HepG2 (cell line): Measurements from ENCODE around the gene SYT1. TPM values are rescaled to one million over a fixed set of nuclear protein-coding genes. Genes with fewer than 3 reads are reported as not detected.

Experiments used
- ATAC-seq: fragments of 200-7000 bp; cut with Tn5 transposase; 3 replicates; pipeline ENCODE4 v1.9.1; 2020; ENCODE audit warnings: mild to moderate bottlenecking, moderate library complexity
- BruUV-seq: library from RNA; stranded (reverse); fragments of 400-500 nt; replicated peaks from 2 replicates; lab custom pipeline; 2021; lab: Mats Ljungman, UMichigan
- CTCF ChIA-PET: fragments of 300-600 bp; formaldehyde crosslinking; extraction: SDS; loops from one replicate; lab custom pipeline; 2021; ENCODE audit warnings: low total read pairs, inconsistent platforms, low intra/inter-chr PET ratio; lab: Yijun Ruan, JAX
- POLR2A ChIA-PET: fragments of 350-600 bp; sonication (Branson Sonifier 250); formaldehyde crosslinking; loops from one replicate; lab custom pipeline; 2020; ENCODE audit warnings: antibody characterized with exemption, inconsistent platforms; lab: Yijun Ruan, JAX
- DNase-seq: peaks from one replicate; pipeline ENCODE4 v3.0.0-alpha.2; 2015; ENCODE audit warnings: low spot score
- FAIRE-seq: peaks from 3 replicates; lab custom pipeline; 2011; peaks lifted over from hg19 to GRCh38; lab: Jason Lieb, UNC
- H2AFZ ChIP-seq: one replicate; pipeline ENCODE4 v1.6.1; 2011; ENCODE audit warnings: low read length, inconsistent platforms
- H3K27ac ChIP-seq: fragments of 300-600 bp; 3 replicates; pipeline ENCODE4 v1.8.0; 2011; ENCODE audit warnings: mixed run types, mild to moderate bottlenecking, mixed read lengths, low read length, inconsistent platforms; ENCODE audit not compliant: insufficient read depth; ENCODE audit errors: extremely low read length
- H3K27me3 ChIP-seq, 2 experiments: fragments of 200-600 bp in 1 of 2; 2 replicates in 1 of 2; 3 replicates in 1 of 2; pipeline versions ENCODE4 v1.6.0 to v1.8.0; 2011; ENCODE audit warnings: low read length in 2 of 2, mild to moderate bottlenecking in 2 of 2, moderate library complexity in 2 of 2, inconsistent platforms in 1 of 2; ENCODE audit not compliant: insufficient read depth in 2 of 2, control insufficient read depth in 1 of 2
- H3K36me3 ChIP-seq, 2 experiments: fragments of 200-600 bp in 1 of 2; replicated peaks in 1 of 2; 2 replicates in 1 of 2; 3 replicates in 1 of 2; pipeline versions ENCODE4 v1.5.1 to v1.8.0; 2011; ENCODE audit warnings: low read length in 2 of 2, inconsistent platforms in 1 of 2; ENCODE audit not compliant: insufficient read depth in 2 of 2, control insufficient read depth in 1 of 2
- H3K4me1 ChIP-seq: 2 replicates; pipeline ENCODE4 v1.5.1; 2012; ENCODE audit warnings: low read length, inconsistent platforms; ENCODE audit not compliant: insufficient read depth
- H3K4me2 ChIP-seq: 2 replicates; pipeline ENCODE4 v1.6.0; 2011; ENCODE audit warnings: low read depth, low read length, inconsistent platforms
- H3K4me3 ChIP-seq, 3 experiments: fragments of 200-600 bp in 1 of 3; sonication (generic), shearing (Covaris generic) in 1 of 3; replicated peaks in 1 of 3; 2 replicates each; pipeline ENCODE4 v1.5.1; 2011 to 2016; ENCODE audit warnings: low read length in 3 of 3, inconsistent platforms in 2 of 3, low read depth in 2 of 3, mild to moderate bottlenecking in 2 of 3, control low read depth in 1 of 3, mixed read lengths in 1 of 3; ENCODE audit not compliant: insufficient read depth in 1 of 3
- H3K79me2 ChIP-seq: one replicate; pipeline ENCODE4 v1.6.1; 2011; ENCODE audit warnings: low read length, inconsistent platforms; ENCODE audit not compliant: insufficient read depth
- H3K9ac ChIP-seq: 2 replicates; pipeline ENCODE4 v1.6.0; 2011; ENCODE audit warnings: mild to moderate bottlenecking, low read depth, low read length, inconsistent platforms; ENCODE audit not compliant: insufficient read depth
- H3K9me3 ChIP-seq: 2 replicates; pipeline ENCODE4 v1.5.1; 2012; ENCODE audit warnings: mild to moderate bottlenecking, low read length
- H4K20me1 ChIP-seq: 2 replicates; pipeline ENCODE4 v1.6.0; 2011; ENCODE audit warnings: inconsistent platforms, mild to moderate bottlenecking, low read length, moderate library complexity; ENCODE audit not compliant: insufficient read depth
- BCL6 ChIP-seq: IDR thresholded peaks from 2 replicates; pipeline ENCODE4 v1.6.1; 2016; ENCODE audit warnings: missing genetic modification reagents, missing compliant biosample characterization
- POGZ ChIP-seq: sonication (generic); formaldehyde crosslinking; IDR thresholded peaks from 2 replicates; pipeline ENCODE4 v1.4.0; 2020; ENCODE audit warnings: mild to moderate bottlenecking, missing genetic modification reagents
- SMC3 ChIP-seq: IDR thresholded peaks from 2 replicates; pipeline ENCODE4 v1.6.1; 2011; ENCODE audit warnings: low read length, improper control_type of control experiment
- ZNF343 ChIP-seq: sonication (generic); formaldehyde crosslinking; IDR thresholded peaks from 2 replicates; pipeline ENCODE4 v1.4.0; 2020; ENCODE audit warnings: mild to moderate bottlenecking, missing genetic modification reagents
- WGBS: methylation state at CpG from one replicate; pipeline ENCODE4 v1.1.6; 2017; ENCODE audit warnings: low lambda C conversion rate; 5-methylcytosine and 5-hydroxymethylcytosine counted together
- in situ Hi-C: cut with HindIII; loops from 2 replicates; pipeline ENCODE4 v1.10.0; 2017; ENCODE audit warnings: low pct_unique_long_range_greater_than_20kb; ENCODE audit not compliant: extremely low pct_ligation_motif_present
- intact Hi-C: fragments of 100-400 bp; cut with micrococcal nuclease; formaldehyde crosslinking; loops from one replicate; pipeline ENCODE4 v1.10.0; 2022; ENCODE audit not compliant: unreplicated experiment
- polyA plus RNA-seq, 8 experiments: library from polyadenylated mRNA; depleted of rRNA in 3 of 8; stranded (reverse) in 7 of 8; unstranded in 1 of 8; fragments of >200 nt; fragmentation: Illumina TruSeq in 4 of 8; extraction: Trizol in 4 of 8; gene quantifications; 2 replicates each; pipeline versions ENCODE4 v1.2.1 to v1.2.3, GENCODE V29; 2011 to 2016; ENCODE audit warnings: low read depth in 4 of 8, missing spikeins in 1 of 8, mixed read lengths in 1 of 8; ENCODE audit not compliant: insufficient read depth in 1 of 8
- total RNA-seq, 5 experiments: library from RNA; depleted of rRNA; stranded (reverse); fragments of >200 nt; fragmentation: Illumina TruSeq; extraction: Trizol; gene quantifications; 2 replicates each; pipeline ENCODE4 v1.2.3, GENCODE V29; 2016; ENCODE audit warnings: low read depth in 1 of 5
- TF ChIP-seq, protein P1 (sequence below): sonication (generic); formaldehyde crosslinking; conservative IDR thresholded peaks from 2 replicates; pipeline ENCODE4 v1.8.1; 2023; ENCODE audit warnings: missing genetic modification reagents

Gene SYT1
- total and polyA plus RNA-seq, 2 of the 13 experiments (the other 11 are each of a cell fraction or from before 2014, with no cell fraction given) = not detected

DNA sequence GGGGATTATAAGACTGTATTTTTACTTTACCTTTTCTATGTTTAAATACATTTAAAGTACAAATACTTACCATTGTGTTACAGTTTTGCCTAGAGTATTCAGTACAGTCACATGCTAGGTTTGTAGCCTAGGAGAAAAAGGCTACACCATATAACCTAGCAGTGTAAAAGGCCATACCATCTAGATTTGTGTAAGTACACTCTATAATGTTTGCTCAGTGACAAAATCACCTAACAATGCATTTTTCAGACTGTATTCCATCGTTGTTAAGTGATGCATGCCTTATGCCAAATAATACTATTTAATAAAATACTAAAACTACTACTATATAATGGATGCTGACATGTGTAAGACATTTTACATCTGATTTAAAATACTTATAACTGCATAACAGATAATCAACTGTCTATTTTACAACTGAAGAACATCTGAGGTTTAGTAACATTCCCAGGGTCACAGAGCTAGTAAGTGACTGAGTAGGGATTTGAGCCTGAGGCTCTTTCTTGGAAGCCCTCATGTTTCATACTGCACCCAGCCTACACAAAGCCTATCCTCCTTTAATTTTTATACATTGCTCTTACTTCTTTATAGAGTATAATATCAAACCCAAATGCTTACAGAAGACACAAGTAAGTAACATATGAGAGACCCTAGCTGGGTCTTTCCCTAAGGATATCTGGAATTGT lies 296.8 kb downstream of the SYT1 start (continued):
- TF ChIP-seq POGZ = no peak
- no peak for TF ChIP-seq BCL6 (CRISPR knock-in tag)

DNA sequence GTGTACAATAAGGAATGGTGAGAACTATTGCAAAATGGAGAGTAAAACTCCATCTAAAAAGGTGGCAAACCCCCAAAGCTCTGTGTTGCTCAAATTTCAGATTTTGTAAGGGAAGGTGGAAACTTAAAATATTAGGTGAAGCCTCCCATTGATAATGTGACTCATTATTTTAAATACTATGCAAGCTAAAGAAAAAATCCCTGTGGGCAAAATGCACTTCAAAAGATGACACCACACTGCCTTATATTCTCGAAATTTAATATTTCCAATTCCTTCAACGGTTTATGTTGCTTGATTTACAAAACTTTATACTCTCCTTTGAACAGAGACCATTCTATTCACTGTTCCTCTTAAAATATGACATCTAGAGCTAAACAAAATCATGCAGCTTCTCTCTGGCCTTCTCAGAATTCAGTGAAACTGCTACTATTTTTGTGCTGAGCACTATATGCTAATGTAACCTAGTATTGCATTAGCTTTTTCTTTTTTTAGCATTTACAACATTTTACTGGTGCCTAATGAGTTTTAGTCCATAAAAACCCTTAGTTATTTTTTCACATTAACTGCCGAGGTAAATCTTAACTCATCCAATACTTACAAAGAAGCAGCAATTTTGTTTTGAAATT lies 297.7 kb downstream of the SYT1 start:
- no peaks in the 10 kb centered on the region for H3K9me3 ChIP-seq
- no peaks in the 10 kb centered on the region for H4K20me1 ChIP-seq
- no peaks in the 10 kb centered on the region for H3K36me3 ChIP-seq
- intact Hi-C loops = no loop called here
- in situ Hi-C loops = no loop called here
- H3K4me2 ChIP-seq = no peak overlapping the region
- H3K9ac ChIP-seq = no peak overlapping the region
- H3K79me2 ChIP-seq = no peaks in the 10 kb centered on the region
- ChIA-PET CTCF (no interaction called here), POLR2A (no interaction called here)
- 12% methylated on average over 3 of the region's 3 CpGs for WGBS
- no peak overlapping the region for H2AFZ ChIP-seq
- no peaks in the 10 kb centered on the region for H3K27me3 ChIP-seq
- H3K4me1 ChIP-seq = 0 out of 2 replicates have a peak, but pooled peaks cover 4% of the 10 kb centered on the region
- H3K27ac ChIP-seq = no peak overlapping the region
- FAIRE-seq = no peak
- no peak for ATAC-seq
- no peak overlapping the region for H3K4me3 ChIP-seq
- TF ChIP-seq, protein P1, sequence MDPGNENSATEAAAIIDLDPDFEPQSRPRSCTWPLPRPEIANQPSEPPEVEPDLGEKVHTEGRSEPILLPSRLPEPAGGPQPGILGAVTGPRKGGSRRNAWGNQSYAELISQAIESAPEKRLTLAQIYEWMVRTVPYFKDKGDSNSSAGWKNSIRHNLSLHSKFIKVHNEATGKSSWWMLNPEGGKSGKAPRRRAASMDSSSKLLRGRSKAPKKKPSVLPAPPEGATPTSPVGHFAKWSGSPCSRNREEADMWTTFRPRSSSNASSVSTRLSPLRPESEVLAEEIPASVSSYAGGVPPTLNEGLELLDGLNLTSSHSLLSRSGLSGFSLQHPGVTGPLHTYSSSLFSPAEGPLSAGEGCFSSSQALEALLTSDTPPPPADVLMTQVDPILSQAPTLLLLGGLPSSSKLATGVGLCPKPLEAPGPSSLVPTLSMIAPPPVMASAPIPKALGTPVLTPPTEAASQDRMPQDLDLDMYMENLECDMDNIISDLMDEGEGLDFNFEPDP (CRISPR knock-in tag) = no peak
- TF ChIP-seq SMC3 (no peak), ZNF343 (CRISPR knock-in tag) (no peak)
- no peak for DNase-seq
- no TSS peak for BruUV-seq
